Suprapubic skin (tissue), 4 donors: ENCODE data around the gene TMTC2. TPM values are rescaled to one million over a fixed set of nuclear protein-coding genes. Genes with fewer than 3 reads are reported as not detected.

Experiments used
- DNase-seq, 2 donors: peaks; one replicate each; pipeline ENCODE4 v3.0.0-alpha.2; 2019; ENCODE audit warnings: low spot score in 2 of 2
- H3K27ac ChIP-seq: fragments of 200-600 bp; sonication (generic); one replicate; pipeline ENCODE4 v1.5.1; 2019
- H3K27me3 ChIP-seq: fragments of 200-600 bp; sonication (generic); one replicate; pipeline ENCODE4 v1.5.1; 2019
- H3K36me3 ChIP-seq: fragments of 200-600 bp; sonication (generic); one replicate; pipeline ENCODE4 v1.5.1; 2019
- H3K4me1 ChIP-seq: fragments of 200-600 bp; sonication (generic); one replicate; pipeline ENCODE4 v1.5.1; 2019
- H3K4me3 ChIP-seq: fragments of 200-600 bp; sonication (generic); one replicate; pipeline ENCODE4 v1.5.1; 2019; ENCODE audit warnings: mild to moderate bottlenecking
- H3K9me3 ChIP-seq: fragments of 200-600 bp; sonication (generic); one replicate; pipeline ENCODE4 v1.5.1; 2019
- CTCF ChIP-seq, 2 donors: fragments of 200-600 bp in 1 of 2; fragments of 450-650 bp in 1 of 2; sonication (generic) in 1 of 2; IDR thresholded peaks; one replicate each; pipeline ENCODE4 v1.5.1; 2016 to 2019; ENCODE audit warnings: antibody characterized with exemption in 2 of 2, mild to moderate bottlenecking in 1 of 2, moderate library complexity in 1 of 2
- EP300 ChIP-seq: sonication (generic); formaldehyde crosslinking; IDR thresholded peaks from one replicate; pipeline ENCODE4 v1.6.1; 2017; ENCODE audit warnings: antibody characterized with exemption
- POLR2A ChIP-seq, 2 donors: fragments of 450-650 bp; IDR thresholded peaks; one replicate each; pipeline ENCODE4 v1.6.1; 2017; ENCODE audit warnings: antibody characterized with exemption in 2 of 2, mild to moderate bottlenecking in 2 of 2, moderate library complexity in 2 of 2
- POLR2AphosphoS5 ChIP-seq, 3 donors: sonication (generic); formaldehyde crosslinking; IDR thresholded peaks; one replicate each; pipeline ENCODE4 v1.6.1; 2017; ENCODE audit warnings: antibody characterized with exemption in 3 of 3
- WGBS: methylation state at CpG from one replicate; pipeline ENCODE4 v1.1.5; 2018; 5-methylcytosine and 5-hydroxymethylcytosine counted together
- total RNA-seq, 4 donors: library from RNA; depleted of rRNA; stranded (reverse); fragments of >200 nt; gene quantifications; one replicate each; pipeline ENCODE4 v1.1.0, GENCODE V29; 2016

Gene TMTC2
- total RNA-seq, 4 donors from 2014 or later = 16.7 to 21.1 (median 18.9) TPM

GRCh38 chr12:82867762-82868500 lies 181.2 kb downstream of the TMTC2 start:
- no peak for DNase-seq
- H3K27ac ChIP-seq = no peak overlapping the region
- no peaks in the 10 kb centered on the region for H3K27me3 ChIP-seq
- no peaks in the 10 kb centered on the region for H3K36me3 ChIP-seq
- H3K9me3 ChIP-seq = no peaks in the 10 kb centered on the region
- peaks cover 5% of the 10 kb centered on the region for H3K4me1 ChIP-seq
- WGBS = 83% methylated on average over 6 of the region's 6 CpGs
- H3K4me3 ChIP-seq = no peak overlapping the region
- TF ChIP-seq POLR2A (IDR thresholded peaks at IDR 0.05) (no peak), EP300 (no peak), POLR2AphosphoS5 (IDR thresholded peaks at IDR 0.05) (no peak), CTCF (IDR thresholded peaks at IDR 0.05) (no peak)

GRCh38 chr12:82870771-82871377 lies 184.2 kb downstream of the TMTC2 start:
- H3K4me1 ChIP-seq = peaks cover 5% of the 10 kb centered on the region
- TF ChIP-seq POLR2A (IDR thresholded peaks at IDR 0.05) (no peak), EP300 (no peak), CTCF (IDR thresholded peaks at IDR 0.05) (no peak), POLR2AphosphoS5 (IDR thresholded peaks at IDR 0.05) (no peak)

GRCh38 chr12:82872088-82872487 lies 185.4 kb downstream of the TMTC2 start:
- no peaks in the 10 kb centered on the region for H3K27me3 ChIP-seq
- TF ChIP-seq POLR2A (IDR thresholded peaks at IDR 0.05) (no peak), POLR2AphosphoS5 (IDR thresholded peaks at IDR 0.05) (no peak), EP300 (no peak), CTCF (IDR thresholded peaks at IDR 0.05) (no peak)
- H3K4me3 ChIP-seq = no peak overlapping the region
- DNase-seq = no peak
- 89% methylated on average over 2 of the region's 2 CpGs for WGBS
- peaks cover 5% of the 10 kb centered on the region for H3K4me1 ChIP-seq
- H3K27ac ChIP-seq = no peak overlapping the region
- no peaks in the 10 kb centered on the region for H3K36me3 ChIP-seq
- H3K9me3 ChIP-seq = no peaks in the 10 kb centered on the region

More at GRCh38 chr12:82870771-82871377, 184.2 kb downstream of the TMTC2 start:
- Histone ChIP-seq H3K4me3 (no peak overlapping the region), H3K27me3 (no peaks in the 10 kb centered on the region), H3K27ac (no peak overlapping the region), H3K36me3 (no peaks in the 10 kb centered on the region), H3K9me3 (no peaks in the 10 kb centered on the region)
- DNase-seq = no peak

DNA sequence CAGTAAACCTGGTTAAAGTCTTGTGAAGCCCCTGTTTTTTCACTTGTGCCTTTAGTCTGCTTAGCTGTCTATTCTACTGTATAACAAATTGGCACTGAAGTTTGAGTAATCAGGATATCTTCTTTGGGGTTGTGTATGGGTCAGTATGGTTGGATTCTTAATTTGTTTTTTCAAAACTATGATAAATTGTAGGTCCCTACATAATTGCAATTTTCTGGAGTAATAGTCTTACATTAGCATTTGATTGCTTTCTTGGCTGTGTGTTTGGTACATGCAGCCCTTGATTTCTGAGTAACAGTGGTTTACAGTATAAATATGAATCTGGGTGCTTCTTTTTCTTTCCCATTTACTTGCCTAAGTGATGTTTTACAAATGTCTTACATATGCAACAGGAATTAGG lies 186.6 kb downstream of the TMTC2 start:
- H3K27me3 ChIP-seq = no peaks in the 10 kb centered on the region
- H3K27ac ChIP-seq = no peak overlapping the region
- H3K9me3 ChIP-seq = no peaks in the 10 kb centered on the region
- H3K4me1 ChIP-seq = peaks cover 5% of the 10 kb centered on the region
- no peaks in the 10 kb centered on the region for H3K36me3 ChIP-seq
- H3K4me3 ChIP-seq = no peak overlapping the region
- no peak for DNase-seq
- TF ChIP-seq EP300 (no peak), POLR2A (IDR thresholded peaks at IDR 0.05) (no peak), CTCF (IDR thresholded peaks at IDR 0.05) (no peak), POLR2AphosphoS5 (IDR thresholded peaks at IDR 0.05) (no peak)

DNA sequence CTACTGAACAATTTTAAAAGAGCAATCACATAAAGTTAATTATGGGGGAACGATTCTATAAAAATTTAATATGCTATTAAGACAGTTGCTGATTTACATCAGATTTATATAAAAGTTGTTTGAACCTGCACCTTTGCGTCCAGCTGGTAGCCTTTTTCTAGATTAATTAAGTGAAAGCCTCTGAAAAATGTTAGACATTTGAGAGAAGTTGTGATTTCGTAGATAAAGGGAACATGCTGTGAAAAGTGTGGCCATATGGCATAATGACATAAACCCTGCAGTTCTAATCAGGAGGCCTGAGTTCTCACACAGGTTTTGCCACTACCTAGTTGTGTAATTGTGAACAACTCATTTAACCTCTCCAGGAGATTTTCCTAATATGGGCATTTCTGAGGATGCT lies 187.2 kb downstream of the TMTC2 start:
- WGBS = 89% methylated on average over 3 of the region's 3 CpGs
- Histone ChIP-seq H3K9me3 (no peaks in the 10 kb centered on the region), H3K27ac (no peak overlapping the region), H3K4me3 (no peak overlapping the region), H3K36me3 (no peaks in the 10 kb centered on the region), H3K27me3 (no peaks in the 10 kb centered on the region), H3K4me1 (peaks cover 5% of the 10 kb centered on the region)
- TF ChIP-seq CTCF (IDR thresholded peaks at IDR 0.05) (no peak), EP300 (no peak), POLR2A (IDR thresholded peaks at IDR 0.05) (no peak), POLR2AphosphoS5 (IDR thresholded peaks at IDR 0.05) (no peak)
- DNase-seq = no peak
